Stimulated activated CD8-positive, alpha-beta memory T cell treated with anti-CD3 and anti-CD28 coated beads, Interleukin-12 subunit alpha, Interleukin-12 subunit beta, amount 100 ng/mL, for 1 hour (primary cell): ENCODE data around the gene CHKA.

Experiments
- DNase-seq: peaks from one replicate; pipeline ENCODE4 v3.0.0-alpha.2; 2020; ENCODE audit warnings: low read depth

CHKA gene

DNA sequence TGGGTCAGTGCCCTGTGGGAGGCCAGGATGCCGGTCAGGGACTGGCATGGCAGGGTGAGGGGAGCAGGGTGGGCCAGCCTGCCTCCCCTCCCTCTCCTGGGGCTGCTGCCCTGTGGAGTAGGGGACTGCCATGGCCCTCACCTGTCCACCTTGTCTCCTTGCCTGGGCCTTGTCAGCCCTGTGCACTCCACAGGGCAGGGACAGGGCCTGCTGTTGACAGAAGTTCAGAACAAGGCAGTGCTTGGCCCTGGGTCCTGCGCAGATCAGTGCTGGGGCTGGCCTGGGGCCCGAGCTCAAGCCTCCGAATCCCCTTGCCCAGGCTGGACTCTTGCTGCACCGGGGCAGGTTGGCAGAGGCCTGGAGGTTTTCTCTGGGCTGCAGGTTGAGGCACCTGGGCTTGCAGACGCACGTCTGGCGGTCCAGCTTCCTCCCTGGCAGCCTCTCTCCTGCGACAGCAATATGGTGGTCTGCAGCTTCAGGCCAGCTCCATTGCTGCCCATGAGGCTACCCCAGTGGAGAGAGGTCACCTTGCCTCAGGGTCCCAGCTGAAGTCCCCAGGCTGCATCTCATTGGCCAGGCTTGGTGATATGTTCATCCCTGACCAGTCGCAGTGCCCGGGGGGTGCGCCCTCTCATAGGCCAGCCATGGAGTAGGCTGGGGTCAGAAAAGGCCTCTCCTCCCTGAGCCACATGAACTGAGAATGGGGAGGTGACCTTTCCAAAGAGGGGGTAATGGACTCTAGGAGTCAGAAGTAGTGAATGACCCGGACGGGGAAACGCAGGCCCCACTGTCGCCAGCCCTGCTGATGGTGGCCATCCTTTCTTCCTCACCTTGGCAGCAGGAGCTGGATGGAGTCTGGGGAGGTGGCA, 21.5 kb upstream of the CHKA start:
- no peak for DNase-seq

DNA sequence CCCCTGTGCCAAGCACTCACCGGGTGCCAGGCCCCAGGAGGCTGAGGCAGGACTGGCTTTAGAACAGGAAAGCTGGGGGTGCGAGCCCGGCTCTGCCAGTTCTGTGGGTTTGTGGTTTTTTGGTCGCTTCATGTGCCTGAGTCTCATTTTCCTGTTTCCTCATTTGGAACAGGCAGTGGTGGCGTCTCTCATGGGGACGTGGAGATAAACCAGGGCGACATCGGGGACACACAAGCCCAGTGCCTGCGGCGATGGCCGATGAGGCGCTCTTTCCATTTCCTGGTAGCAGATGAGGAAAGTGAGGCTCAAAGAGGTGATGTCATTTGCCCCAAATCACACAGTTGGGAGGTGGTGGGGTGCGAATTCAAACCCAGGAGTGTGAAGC, 20.8 kb upstream of the CHKA start:
- DNase-seq, result peak; percentile 23

DNA sequence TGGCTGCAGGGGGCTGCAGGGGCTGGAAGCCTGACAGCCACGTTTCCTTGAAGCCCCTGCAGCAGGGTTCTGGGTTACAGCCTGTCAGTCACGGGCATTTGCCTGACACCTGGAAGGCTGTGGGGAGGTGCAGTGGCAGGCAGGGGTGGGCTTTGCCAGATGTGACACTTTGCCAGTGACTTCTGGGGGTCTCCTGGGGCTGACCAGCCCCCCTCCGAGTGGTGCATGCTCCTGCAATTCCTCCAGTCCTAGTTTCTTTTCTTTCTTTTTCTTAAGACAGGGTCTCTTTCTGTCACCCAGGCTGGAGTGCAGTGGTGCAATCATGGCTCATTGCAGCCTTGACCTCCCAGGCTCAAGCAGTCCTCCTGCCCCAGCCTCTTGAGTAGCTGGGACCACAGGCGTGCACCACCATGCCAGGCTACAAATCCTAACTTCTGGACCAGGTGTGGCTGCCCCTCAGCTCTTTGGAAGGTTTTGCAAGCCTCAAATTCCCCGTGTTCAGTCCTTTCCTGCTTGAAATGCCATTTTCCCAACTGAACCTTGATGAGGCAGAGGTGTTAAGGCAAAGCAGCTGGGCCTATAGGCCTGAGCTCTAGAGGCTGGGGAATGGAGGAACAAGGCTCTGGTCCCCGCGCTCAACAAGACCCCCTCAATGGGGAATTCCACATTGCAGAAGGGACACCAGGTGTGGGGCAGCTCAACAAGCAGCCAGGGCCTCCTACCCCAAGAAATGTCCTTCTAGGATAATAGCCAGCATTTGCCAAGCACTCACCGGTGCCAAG, 20.2 kb upstream of the CHKA start:
- no peak for DNase-seq

DNA sequence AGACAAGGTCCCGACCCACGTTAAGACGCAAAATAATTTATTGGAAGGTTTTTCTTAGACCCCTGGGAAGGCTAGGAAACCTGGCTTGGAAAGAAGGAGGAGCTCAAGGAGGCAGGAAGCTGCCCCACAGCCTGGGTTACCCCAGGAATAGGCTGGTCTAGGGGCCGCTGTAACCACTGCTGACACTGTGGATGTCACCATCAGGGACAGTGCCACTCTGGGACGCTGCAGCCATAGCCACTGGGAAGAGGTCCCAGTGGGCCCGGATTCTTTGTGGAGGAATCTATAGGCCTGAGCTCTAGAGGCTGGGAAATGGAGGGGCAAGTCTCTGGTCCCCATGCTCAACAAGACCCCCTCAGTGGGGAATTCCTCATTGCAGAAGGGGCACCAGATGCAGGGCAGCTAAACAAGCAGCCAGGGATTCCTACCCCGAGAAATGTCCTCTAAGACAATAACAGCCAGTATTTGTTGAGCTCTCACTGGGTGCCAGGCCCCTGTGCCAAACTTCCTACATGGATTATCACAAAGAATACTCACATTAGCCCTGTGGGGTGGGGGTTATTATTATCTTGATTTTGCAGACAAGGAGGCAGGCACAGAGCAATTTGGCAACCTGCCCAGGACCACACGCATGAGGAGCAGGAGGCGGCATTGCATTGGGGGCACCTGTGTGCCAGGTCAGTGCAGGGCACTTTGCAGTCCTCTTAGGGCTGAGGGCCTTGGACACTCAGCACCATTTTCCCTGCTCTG, 19.5 kb upstream of the CHKA start:
- DNase-seq, result no peak

DNA sequence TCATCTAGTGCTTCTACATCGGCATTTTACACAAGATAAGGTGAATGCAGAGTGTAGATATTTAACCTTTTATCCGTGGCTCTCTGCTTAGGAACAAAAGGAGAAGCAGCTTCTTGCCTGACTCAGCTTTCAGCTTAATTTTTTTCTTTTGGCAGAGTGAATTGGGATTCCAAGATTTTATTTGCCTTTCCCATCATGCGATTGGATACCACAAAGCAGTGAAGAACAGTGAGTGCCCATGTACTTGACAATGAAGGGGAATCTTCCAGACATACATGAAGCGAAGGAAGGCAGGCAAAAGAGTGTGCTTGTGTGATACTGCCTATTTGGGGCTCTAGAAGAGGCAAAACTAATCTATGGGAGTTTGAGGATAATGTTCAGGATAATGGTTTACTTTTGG, 17.0 kb upstream of the CHKA start:
- no peak for DNase-seq

DNA sequence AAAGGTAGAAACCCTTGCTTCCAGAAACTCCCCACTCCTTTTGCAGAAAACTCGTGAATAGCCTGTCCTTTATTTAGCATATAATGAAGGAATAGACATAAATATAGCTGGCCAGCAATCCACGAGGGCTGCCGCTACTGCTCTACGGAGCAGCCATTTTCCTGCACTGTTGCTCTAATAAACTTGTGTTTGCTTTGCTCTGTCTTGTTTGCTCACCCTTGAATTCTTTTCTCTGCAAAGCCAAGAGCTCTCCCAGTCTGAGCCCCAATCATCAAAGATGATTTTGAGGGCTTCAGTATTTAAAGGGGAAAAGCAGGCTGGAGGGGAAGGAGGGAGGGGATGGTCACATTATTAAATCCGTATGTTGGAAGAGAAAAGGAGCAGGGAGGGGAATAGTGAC, 16.6 kb upstream of the CHKA start:
- DNase-seq, result no peak

DNA sequence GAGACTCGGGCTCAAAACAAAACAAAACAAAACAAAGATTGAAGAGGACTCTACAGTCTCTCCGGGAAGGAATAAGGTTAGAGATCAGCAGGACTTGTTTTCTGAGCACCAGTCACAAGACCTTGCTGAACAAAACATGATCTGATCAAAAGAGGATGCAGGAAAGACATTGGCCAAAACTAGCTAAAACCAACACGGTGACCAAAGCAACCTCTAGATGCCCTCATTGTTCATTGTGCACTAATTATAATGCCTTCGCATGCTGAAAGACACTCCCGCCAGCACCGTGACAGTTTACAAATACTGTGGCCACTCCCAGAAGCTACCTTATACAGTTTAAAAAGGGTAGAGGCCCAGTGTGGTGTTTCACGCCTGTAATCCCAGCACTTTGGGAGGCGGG, 15.7 kb upstream of the CHKA start:
- no peak for DNase-seq

DNA sequence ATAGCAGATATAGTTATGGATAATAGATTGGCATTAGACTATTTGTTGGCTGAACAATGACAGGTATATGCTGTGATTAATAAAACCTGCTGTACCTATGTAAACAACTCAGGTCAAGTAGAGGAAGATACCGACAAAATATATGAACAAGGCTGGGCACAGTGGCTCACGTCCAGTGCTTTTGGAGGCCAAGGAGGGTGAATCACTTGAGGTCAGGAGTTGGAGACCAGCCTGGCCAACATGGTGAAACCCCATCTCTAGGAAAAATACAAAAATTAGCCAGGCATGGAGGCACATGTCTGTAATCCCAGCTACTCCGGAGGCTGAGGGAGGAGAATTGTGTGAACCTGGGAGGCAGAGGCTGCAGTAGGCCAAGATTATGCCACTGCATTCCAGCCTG, 14.0 kb upstream of the CHKA start:
- no peak for DNase-seq

DNA sequence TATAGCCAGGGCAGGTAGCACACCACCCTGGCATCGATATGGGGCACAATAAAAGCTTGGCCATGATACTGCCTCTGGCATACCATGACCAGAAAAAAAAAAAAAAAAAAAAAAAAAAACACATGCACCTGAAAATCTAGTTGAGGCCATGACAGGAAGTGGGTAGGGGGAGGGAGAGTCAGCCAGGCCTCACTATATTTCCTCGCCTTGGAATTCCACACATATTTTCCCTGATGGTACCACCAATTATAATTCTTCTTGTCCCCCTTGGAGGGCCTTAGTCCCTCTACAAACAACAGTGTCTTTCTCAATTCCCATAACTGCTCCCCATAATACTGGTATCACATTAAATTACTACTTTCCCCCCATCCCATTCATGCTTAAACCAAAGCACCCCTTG, 12.6 kb upstream of the CHKA start:
- DNase-seq, result no peak

DNA sequence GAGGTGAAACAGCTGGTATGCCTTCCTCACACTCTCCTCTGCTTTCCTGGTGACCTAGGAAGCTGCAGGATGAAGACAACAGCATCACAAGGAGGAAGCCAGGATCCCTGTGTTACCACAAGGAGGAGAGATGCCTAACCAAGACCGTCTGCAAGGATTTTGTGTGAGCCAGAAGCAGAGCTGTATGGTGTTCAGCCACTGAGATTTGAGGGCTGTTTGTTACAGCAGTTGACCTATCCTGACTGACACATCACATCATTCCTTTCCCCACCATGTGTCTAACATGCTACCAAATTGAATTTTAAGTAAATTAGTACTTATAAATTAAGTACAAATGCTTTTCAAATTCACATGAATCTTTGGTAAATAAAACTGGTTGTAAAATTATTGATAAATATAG, 8.9 kb upstream of the CHKA start:
- DNase-seq, result no peak

DNA sequence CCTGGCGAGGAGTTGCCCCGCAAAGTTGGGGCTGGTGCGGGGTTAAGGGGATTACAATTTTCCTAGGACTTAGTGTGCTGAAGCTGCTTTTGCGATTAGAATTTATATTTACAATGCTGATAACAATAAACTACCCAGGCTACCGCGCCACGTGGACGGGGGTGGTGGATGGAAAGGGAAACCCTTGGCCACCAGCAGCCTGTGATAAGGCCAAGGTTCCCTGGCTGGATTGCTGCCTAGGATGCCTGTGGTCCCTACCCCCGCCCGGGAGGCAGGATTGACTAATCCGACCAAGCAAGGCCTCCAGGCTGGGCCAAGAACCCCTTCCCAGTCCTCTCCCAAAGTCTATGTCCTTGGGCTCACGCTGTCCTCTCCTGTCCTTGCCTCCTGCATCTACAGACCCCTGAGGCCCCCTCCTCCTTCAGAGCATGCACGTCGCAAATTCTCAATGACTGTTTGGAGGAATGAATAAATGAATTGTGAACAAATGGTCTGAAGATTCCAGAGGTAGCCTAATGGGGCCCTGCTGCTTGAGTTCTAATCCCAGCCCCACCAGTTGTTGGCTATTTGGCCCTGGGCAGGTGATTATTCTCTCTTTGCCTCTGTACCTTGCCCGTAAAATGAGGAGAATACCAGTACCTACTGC, 7.6 kb upstream of the CHKA start:
- no peak for DNase-seq

DNA sequence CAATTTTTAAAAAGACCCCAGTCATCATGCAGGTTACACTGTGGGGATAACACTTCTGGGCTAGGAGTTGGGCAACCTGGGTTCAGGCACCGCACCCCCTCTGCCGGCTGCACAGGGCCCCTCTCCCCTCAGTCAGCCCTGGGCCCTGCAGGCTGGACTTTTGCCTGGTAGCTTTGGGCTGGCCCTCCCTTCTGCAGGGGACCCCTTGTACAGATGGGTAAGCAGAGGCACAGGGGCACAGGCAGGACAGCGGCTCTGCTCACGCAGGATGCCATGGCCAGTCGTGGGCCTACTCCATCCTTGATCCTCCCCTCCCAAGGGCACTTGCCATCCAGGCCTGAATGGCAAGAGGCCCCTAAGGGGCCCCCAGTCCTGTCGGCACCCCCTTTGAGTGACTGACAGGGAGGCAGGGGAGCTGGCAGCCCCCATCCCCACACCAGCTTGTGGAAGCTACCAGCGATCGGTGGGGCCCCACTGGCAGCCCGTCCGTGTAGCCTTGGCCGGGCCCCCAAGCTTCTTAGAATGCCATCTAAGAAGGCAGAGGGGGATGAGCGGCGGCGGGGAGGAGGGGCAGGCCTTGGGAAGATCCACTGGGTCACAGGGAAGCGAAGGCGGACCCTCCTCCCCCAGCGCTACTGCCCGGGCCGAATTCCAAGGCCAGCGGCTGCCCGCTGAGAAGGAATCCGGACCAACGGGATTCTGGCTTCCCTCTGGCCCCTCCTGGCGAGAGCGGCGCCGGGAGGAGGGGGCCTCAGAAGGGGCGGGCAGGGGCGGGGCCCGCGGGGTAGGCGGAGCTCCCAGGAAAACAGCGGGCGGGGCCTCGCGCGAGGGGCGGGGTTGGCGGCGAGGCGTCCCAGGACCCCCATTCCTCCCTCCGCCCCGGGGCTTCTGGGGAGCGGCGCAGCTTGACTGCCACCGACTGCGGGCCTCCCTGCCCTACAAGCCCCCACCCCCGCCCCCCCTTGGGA, 6.8 kb upstream of the CHKA start:
- DNase-seq, result no peak

DNA sequence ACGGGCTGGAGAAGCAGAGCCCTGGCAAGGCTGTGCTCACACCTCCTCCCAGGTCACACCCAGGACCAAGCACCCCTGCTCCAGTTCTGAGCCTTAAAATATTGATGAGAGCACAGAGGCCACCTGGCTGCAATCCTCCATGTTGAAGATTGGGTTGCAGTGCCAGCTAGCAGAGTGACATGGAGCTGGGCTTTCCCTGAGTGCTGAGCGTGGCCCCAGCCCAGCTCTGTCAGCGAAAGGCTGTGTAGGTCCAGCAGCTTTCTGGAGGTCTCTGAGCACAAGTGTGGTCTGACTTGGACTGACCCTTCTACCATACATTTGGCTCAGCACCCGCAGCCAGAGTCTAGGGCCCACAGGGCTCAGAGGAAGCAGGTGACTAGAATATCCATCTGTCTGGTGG, 4.0 kb upstream of the CHKA start:
- DNase-seq, result no peak

DNA sequence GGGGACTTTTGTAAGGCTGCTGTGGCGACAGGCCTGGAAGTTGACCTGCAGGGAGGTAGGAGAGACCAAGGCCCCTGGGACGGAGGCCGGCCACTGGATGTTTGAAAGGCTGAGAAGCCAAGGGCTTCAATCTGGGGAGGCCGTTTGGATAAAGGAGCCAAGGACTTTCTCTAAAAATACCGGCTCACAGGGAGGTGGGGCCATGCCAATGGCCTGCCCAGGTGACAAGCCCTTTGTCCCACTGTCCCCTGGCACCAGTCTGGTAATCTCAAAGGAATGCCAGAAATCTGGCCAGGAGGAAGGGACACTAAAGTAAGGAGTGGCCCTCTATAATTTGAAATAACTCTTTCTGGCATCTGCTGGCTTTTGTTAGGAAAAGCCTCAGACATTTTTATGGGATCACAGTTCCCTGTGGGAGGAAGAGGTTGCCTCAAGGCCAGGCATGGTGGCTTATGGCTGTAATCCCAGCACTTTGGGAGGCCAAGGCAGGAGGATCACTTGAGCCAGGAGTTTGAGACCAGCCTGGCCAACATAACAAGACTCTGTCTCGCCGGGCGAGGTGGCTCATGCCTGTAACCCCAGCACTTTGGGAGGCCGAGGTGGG, 1.9 kb upstream of the CHKA start:
- no peak for DNase-seq

DNA sequence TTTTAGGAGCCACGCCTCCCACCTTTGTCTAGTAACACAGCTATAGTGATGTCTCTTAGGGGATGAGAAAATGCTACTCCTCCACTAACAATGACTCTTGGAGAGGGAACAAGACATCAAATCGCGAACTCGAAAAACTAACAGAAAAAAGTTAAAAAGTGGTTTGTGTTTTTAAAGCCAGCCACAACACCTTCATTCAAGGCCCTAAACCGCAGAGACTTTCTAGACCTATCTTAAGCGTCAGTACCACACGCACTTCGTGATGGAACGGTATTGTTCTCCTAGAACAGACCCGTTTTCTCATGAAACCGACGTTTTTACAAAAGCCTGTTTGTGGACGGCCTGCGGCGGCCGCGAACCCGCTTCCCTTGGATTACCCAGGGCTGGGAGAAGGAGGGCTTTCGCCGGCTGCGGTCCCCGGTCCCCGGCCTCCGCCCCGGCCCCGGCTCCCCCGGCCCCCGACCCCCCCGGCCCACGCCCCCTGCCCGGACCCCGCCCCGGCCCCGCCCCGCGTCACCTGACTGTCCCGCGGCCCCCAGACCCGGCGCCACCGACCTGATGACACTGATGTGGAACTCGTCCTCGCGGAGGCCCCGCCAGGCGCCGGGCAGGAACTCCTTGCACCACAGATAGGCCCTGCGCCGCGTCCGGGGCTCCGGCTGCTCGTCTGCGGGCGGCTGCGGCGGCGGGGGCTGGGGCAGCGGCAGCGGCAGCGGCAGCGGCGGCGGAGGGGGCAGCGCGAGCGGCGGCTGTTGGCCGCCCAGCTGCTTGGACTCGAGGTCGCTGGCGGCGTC, 718 bp downstream of the CHKA start:
- no peak for DNase-seq

DNA sequence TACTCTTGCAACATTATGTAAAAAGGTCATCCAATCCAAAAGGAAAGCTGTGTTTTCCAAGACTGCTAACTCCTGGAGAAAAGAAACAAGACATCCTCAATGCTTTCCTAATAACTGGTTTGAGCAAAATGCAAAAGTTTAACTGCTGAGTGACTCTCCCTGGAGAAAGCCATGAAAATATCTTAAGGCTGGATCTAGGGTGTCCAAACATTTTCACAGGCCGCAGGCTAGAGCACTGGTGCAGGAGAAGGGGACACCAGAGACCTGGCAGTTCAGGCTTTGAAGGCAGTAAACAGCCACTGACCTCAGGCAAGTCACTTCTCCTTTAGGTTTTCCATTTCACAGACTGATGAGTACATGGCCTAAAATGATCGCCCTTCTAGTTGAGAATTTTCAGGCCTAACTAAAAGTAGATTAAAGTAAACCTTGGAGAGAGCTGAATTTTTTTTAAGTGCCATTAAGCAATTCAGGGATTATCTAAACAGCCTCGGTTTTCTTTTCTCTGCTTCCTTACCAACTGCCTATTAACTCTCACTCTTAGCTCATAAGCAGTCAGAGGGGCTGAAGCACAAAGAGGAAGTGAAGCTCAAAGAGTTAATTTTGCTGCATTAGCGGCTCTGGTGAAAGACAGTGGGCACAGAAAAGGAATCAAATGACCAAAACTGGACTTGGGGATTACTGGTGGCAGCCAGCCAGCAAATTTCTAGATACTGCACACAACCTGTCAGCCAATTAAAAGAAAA, 2.3 kb downstream of the CHKA start:
- DNase-seq, result no peak

DNA sequence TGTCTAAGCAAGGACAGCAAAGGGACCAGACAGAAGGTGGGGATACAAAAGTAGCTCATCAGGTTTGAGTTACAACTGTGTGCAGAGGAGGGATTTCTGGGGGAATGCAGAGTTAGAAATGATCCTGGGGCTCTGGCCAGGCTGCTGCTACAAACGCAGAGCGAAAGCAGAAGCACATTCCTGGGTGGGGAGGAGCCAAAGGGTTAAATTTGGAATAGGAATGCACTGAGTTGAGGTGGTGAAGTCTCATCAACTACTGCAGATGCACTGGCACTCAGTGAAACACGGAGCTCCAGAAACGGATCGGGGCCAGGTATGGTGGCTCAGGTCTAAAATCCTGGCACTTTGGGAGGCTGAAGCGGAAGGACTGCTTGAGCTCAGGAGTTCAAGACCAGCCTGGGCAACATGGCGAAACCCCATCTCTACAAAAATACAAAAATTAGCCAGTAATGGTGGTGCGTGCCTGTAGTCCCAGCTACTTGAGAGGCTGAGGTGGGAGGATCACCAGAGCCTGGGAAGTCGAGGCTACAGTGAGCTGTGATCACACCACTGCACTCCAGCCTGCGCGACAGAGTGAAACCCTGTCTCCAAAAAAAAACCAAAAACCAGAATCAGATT, 3.2 kb downstream of the CHKA start:
- no peak for DNase-seq

DNA sequence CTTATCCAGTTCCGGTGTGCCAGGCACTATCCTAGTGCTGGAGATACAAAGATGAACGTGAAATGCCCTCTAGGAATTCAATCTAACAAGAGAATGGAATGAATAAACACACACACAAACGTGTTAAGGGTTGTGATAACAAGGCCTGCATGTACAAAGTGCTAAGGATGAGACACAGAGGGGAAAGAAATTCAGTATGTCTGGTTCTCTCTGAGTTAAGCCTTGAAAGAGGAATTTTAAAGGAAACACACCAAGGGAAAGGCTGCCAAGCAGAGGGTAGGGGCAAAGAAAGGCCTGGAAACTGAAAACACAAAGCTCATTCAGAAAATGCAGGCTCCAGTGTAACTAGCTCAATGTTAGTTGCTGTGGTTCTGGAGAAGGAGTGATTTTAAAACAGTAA, 4.2 kb downstream of the CHKA start:
- DNase-seq, result no peak

DNA sequence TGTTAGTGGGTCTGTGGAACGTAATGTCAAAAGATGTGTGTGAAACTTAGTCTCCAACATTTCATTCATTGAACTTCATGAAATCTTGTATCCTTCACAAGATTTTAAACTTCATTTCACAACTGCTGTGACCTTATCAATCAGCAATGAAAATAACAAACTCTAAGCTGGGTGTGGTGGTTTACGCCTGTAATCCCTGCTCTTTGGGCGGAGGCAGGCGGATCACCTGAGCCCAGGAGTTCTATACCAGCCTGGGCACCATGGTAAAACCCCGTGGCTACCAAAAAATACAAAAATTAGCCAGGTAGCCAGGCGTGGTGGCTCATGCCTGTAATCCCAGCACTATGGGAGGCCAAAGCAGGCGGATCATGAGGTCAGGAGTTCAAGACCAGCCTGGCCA, 5.1 kb downstream of the CHKA start:
- no peak for DNase-seq
